Ectodermal cell (in vitro differentiated cells): ENCODE measurements around the gene SNX4.
"Not testable (repeated sequence)": the region's sequence is repeated elsewhere in the genome, so short reads cannot be mapped to it uniquely, and the experiment has no call there.

Experiments
- H3K27ac ChIP-seq: 2 replicates; pipeline ENCODE4 v1.7.0; 2013; ENCODE audit warnings: mild to moderate bottlenecking, low read depth, low read length; ENCODE audit not compliant: insufficient read depth, poor library complexity, severe bottlenecking
- H3K27me3 ChIP-seq: 2 replicates; pipeline ENCODE4 v1.7.0; 2013; ENCODE audit warnings: mild to moderate bottlenecking, low read length; ENCODE audit not compliant: insufficient read depth, control insufficient read depth, poor library complexity, severe bottlenecking
- H3K36me3 ChIP-seq: one replicate; pipeline ENCODE4 v1.7.0; 2013; ENCODE audit warnings: low read length; ENCODE audit not compliant: control insufficient read depth, insufficient read depth
- H3K4me1 ChIP-seq: one replicate; pipeline ENCODE4 v1.7.0; 2013; ENCODE audit warnings: low read length; ENCODE audit not compliant: control insufficient read depth, insufficient read depth
- H3K4me3 ChIP-seq: 2 replicates; pipeline ENCODE4 v1.7.0; 2013; ENCODE audit warnings: low read depth, low read length, control low read depth; ENCODE audit not compliant: insufficient read depth
- H3K9me3 ChIP-seq: 2 replicates; pipeline ENCODE4 v1.7.0; 2013; ENCODE audit warnings: mild to moderate bottlenecking, low read length, moderate library complexity; ENCODE audit not compliant: control insufficient read depth
- WGBS, 2 experiments: methylation state at CpG; one replicate each; pipeline ENCODE4 v1.1.7; 2013; ENCODE audit warnings: missing lambda C conversion rate in 2 of 2; 5-methylcytosine and 5-hydroxymethylcytosine counted together

The SNX4 gene

DNA sequence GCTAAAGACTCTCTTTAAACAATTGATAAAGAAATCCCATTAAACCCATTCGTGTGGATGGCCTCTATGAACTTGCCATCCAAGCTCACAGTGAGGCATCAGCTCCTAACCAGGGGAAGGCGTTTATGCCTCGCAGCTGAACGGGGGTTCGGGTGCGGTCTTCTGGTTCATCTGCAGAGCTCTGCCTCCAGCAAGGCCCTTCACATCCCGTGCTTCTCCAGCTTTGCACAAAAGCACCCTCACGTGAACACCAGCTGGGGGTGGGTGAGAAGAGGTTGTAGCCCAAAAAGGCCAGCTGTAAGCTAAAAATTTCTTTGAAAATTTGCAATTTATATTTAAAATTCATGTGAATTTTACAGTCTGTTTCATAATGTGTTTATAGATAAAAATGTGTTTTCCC is 105.3 kb downstream of the SNX4 start:
- Histone ChIP-seq H3K27me3 (no peaks in the 10 kb centered on the region), H3K9me3 (no peaks in the 10 kb centered on the region), H3K4me3 (no peak overlapping the region), H3K27ac (no peak overlapping the region), H3K4me1 (no peaks in the 10 kb centered on the region), H3K36me3 (no peaks in the 10 kb centered on the region)
- WGBS, 2 experiments: 91% methylated on average over 8 of the region's 8 CpGs

DNA sequence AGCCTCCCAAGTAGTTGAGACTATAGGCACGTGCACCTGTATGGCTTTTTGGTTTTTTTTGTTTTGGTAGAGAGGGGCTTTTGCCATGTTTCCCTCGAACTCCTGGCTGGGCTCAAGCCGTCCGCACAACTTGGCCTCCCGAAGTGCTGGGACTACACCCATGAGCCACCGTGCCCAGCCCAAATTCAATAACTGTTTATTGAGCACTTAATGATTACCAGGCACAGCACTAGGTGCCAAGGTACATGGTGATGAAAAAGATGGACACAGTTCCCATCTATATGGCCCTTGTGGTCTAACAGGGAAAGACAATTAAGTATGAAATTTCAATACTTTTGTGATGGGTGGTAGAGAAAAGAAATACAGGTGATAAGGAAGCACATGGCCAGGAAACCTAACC is 109.1 kb downstream of the SNX4 start:
- Histone ChIP-seq H3K27ac (no peak overlapping the region), H3K4me3 (no peak overlapping the region), H3K27me3 (no peaks in the 10 kb centered on the region), H3K36me3 (no peaks in the 10 kb centered on the region), H3K4me1 (no peaks in the 10 kb centered on the region), H3K9me3 (no peaks in the 10 kb centered on the region)
- 90 to 92% methylated on average over 6 of the region's 6 CpGs for WGBS, 2 experiments

- H3K27me3 ChIP-seq: no peaks in the 10 kb centered on the region
- 88 to 89% methylated on average over 2 of the region's 2 CpGs for WGBS, 2 experiments
Observed at GRCh38 chr3:125406070-125406469, 113.9 kb downstream of the SNX4 start.

DNA sequence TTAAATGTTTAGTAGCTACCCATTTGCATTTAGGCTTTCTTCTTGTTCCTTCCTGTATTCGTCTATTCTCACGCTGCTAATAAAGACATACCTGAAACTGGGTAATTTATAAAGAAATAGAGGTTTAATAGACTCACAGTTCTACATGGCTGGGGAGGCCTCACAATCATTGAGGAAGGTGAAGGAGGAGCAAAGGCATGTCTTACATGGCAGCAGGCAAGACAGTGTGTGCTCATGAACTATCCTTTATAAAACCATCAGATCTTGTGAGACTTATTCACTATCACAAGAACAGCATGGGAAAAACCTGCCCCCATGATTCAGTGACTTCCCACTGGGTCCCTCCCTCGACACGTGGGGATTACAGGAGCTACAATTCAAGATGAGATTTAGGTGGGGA is 114.5 kb downstream of the SNX4 start:
- not testable (repeated sequence) for H3K9me3 ChIP-seq, H3K4me3 ChIP-seq, H3K36me3 ChIP-seq, H3K4me1 ChIP-seq, H3K27me3 ChIP-seq, H3K27ac ChIP-seq
- WGBS, 2 experiments: 93 to 95% methylated on average over 4 of the region's 4 CpGs

More at GRCh38 chr3:125406070-125406469, 113.9 kb downstream of the SNX4 start:
- Histone ChIP-seq H3K36me3 (no peaks in the 10 kb centered on the region), H3K9me3 (no peaks in the 10 kb centered on the region), H3K4me1 (no peaks in the 10 kb centered on the region), H3K4me3 (no peak overlapping the region), H3K27ac (no peak overlapping the region)

GRCh38 chr3:125403789-125404188 is 116.2 kb downstream of the SNX4 start:
- no peaks in the 10 kb centered on the region for H3K27me3 ChIP-seq
- H3K4me1 ChIP-seq: no peaks in the 10 kb centered on the region
- no peaks in the 10 kb centered on the region for H3K9me3 ChIP-seq
- WGBS, 2 experiments: 86 to 93% methylated on average over 2 of the region's 2 CpGs
- no peak overlapping the region for H3K4me3 ChIP-seq
- no peaks in the 10 kb centered on the region for H3K36me3 ChIP-seq
- no peak overlapping the region for H3K27ac ChIP-seq

- no peak overlapping the region for H3K4me3 ChIP-seq
- 76 to 85% methylated on average over 2 of the region's 2 CpGs for WGBS, 2 experiments
- no peaks in the 10 kb centered on the region for H3K36me3 ChIP-seq
- H3K27me3 ChIP-seq: no peaks in the 10 kb centered on the region
- no peaks in the 10 kb centered on the region for H3K9me3 ChIP-seq
- no peak overlapping the region for H3K27ac ChIP-seq
- no peaks in the 10 kb centered on the region for H3K4me1 ChIP-seq
Observed at GRCh38 chr3:125402639-125403038, 117.4 kb downstream of the SNX4 start.

DNA sequence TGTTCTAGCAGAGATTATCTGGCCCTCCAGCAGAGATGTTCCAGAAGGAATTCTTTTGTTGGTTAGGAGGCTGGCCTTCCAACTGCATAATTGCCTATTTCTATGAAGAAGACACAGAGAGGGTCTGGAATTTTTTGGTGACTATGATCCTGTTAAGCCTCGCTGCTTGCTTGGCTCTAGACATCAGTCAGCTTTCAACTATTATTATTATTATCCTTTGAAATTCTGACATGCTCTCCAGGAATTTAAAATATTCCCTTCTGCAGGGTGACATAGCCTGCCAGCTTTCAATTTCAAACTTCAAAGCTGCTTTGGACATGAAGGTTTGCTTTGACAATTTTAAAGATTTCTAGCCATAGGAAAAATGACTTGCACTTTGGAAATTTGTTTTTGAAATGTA is 118.6 kb downstream of the SNX4 start:
- Histone ChIP-seq H3K9me3 (no peaks in the 10 kb centered on the region), H3K27me3 (no peaks in the 10 kb centered on the region), H3K4me1 (no peaks in the 10 kb centered on the region), H3K36me3 (no peaks in the 10 kb centered on the region), H3K27ac (no peak overlapping the region), H3K4me3 (no peak overlapping the region)
- 84 to 91% methylated on average over 1 of the region's 1 CpG for WGBS, 2 experiments

- H3K4me3 ChIP-seq: no peak overlapping the region
- H3K27me3 ChIP-seq: no peaks in the 10 kb centered on the region
- no peak overlapping the region for H3K27ac ChIP-seq
- 29 to 40% methylated on average over 1 of the region's 1 CpG for WGBS, 2 experiments
- H3K36me3 ChIP-seq: no peaks in the 10 kb centered on the region
- H3K9me3 ChIP-seq: no peaks in the 10 kb centered on the region
- H3K4me1 ChIP-seq: no peaks in the 10 kb centered on the region
Observed at GRCh38 chr3:125398952-125399351, 121.0 kb downstream of the SNX4 start.
